H1 (cell line): ENCODE results near the gene TRIM7. TPM values are rescaled to one million over a fixed set of nuclear protein-coding genes. Genes with fewer than 3 reads are reported as not detected.

Experiments
- KDM1A ChIP-seq: fragments of 200-600, 300-600 bp; sonication (generic); IDR thresholded peaks from 2 replicates; pipeline ENCODE4 v1.7.1; 2016; ENCODE audit warnings: mild to moderate bottlenecking, low read length, borderline replicate concordance
- SIN3A ChIP-seq, 2 experiments: IDR thresholded peaks in 1 of 2; conservative IDR thresholded peaks in 1 of 2; 2 replicates each; pipeline ENCODE4 v1.6.1; 2011 to 2012; ENCODE audit warnings: low read length in 2 of 2, improper control_type of control experiment in 1 of 2, low read depth in 1 of 2, mild to moderate bottlenecking in 1 of 2
- polyA plus RNA-seq, 7 experiments: library from polyadenylated mRNA; depleted of rRNA in 3 of 7; stranded (reverse) in 5 of 7; unstranded in 2 of 7; fragments of >200 nt in 5 of 7; fragments of 200-250 nt in 2 of 7; gene quantifications; 1 replicate in 5 of 7; 2 replicates in 1 of 7; 4 replicates in 1 of 7; pipeline versions ENCODE4 v1.2.1 to v1.2.3, GENCODE V29; 2011 to 2013; ENCODE audit warnings: missing spikeins in 2 of 7, mixed read lengths in 2 of 7
- total RNA-seq: library from RNA; stranded (reverse); fragmentation: NEBNext Ultra II Directional; extraction: Animal tissue kit (Norgen Biotek cat#: 25700); gene quantifications from 2 replicates; pipeline ENCODE4 v1.2.1, GENCODE V29; 2021

TRIM7 gene
- total and polyA plus RNA-seq, 2 of the 8 experiments (the other 6 are each of a cell fraction or from before 2014, with no cell fraction given): 0.36 to 0.47 TPM

GRCh38 chr5:181151146-181151545, 53.9 kb downstream of the TRIM7 start (continued):
- TF ChIP-seq SIN3A (conservative IDR thresholded peaks at IDR 0.05 in 1 of 2, IDR thresholded peaks at IDR 0.05 in 1 of 2; ENCODE audit: low read depth in 1 of 2, low read length in 2 of 2): no peak
- TF ChIP-seq KDM1A: no peak
